NOMO-1 treated with dmso at 0.1 percent for 144 hours (cell line): Measurements from ENCODE around the gene FKBP3.
"Not testable (repeated sequence)": the region's sequence is repeated elsewhere in the genome, so short reads cannot be mapped to it uniquely, and the experiment has no call there.

ENCODE experiments used
- DNase-seq: peaks from one replicate; lab custom pipeline; 2025; ENCODE audit not compliant: unreplicated experiment; lab: John Stamatoyannopoulos, UW

Gene FKBP3

DNA sequence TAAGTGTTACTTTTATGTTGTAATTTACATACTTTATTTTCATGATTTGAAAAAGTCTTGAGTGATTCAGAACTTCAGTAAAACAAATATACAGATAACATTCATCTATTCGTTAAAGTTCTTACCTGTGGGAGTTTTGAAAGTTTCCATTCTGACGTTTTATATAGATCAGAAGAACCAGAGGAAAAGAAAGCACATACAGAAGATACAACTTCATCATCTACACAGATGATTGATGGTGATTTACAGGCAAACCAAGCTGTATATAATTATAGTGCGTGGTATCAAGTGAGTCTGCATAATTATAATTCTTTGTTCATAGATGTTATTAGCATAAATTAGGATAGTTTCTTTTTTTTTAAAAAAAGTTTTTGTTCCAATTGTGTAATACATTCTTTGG is 20.0 kb downstream of the FKBP3 start:
- DNase-seq = no peak

DNA sequence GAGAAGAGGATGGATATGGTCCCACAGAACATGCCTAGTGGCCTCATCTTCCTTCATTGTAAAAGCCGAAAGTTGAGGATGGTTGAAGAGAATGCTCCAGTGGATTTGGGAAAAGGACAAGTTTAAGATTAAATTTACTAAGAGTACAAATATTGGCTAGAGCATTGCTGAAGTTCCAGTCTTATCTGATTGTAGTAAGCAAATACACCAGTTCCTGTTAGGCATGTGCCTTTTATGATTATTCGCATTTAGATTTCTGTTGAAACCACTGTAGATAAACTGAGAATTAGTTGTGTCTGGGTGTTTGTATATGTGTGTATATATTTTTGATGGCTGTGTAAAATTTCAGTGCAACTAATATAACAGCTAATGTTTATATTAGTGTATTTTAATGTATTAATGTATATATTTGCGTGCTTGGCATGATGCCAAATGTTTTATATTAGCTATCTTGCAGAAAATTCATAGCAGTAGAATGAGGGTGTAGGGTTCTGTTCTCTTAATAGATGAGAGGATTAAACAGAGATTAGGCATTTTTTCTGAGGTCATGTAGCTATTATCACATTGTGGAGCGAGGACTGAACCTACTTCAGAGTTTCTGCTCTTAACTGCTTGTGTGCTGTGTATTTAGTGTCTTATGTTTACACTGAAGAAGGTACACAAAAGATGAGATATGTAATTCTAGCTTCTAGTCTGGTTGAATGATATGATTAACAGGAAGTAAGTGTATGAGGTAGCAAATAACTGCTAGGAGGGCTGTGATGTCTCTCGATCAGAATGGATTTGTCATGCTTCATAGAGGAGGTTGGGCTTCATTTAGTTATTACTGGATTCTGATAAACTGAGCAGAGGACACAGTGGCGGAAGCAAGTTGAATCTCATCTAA is 21.1 kb downstream of the FKBP3 start:
- DNase-seq = no peak

GRCh38 chr14:45104561-45104960 is 29.7 kb downstream of the FKBP3 start:
- DNase-seq = no peak

- no peak for DNase-seq
Measured at GRCh38 chr14:45103806-45104205, 30.5 kb downstream of the FKBP3 start.

DNA sequence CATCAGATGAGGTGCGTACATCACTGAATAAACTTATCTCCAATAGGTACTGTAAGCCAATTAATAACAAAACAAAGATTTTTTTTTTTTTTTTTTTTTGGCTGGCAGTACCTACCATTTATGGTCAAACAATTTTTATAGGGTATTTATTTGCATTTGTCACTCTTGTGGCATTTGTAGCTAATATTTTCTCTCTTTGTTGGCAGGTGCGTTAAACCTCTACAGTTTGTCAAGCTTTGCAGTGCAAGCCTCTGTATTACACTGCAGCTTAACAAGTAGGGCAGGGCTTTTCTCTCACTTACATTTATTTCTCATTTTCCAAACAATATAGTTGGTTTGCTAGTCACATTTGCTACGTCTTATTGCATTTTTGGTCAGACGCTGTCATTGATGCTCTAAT is 38.1 kb downstream of the FKBP3 start:
- no peak for DNase-seq

DNA sequence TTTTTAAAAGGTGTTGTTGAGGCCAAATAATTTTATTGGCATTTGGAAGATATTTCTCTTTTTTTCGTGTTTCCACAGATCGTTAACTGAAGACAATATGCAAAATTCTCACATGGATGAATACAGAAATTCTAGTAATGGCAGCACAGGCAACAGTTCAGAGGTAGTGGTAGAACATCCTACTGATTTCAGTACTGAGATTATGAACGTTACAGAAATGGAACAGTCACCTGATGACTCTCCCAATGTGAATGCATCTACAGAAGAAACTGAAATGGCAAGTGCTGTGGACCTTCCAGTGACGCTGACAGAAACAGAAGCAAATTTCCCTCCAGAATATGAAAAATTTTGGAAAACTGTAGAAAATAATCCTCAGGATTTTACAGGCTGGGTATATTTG is 39.1 kb downstream of the FKBP3 start:
- no peak for DNase-seq

DNA sequence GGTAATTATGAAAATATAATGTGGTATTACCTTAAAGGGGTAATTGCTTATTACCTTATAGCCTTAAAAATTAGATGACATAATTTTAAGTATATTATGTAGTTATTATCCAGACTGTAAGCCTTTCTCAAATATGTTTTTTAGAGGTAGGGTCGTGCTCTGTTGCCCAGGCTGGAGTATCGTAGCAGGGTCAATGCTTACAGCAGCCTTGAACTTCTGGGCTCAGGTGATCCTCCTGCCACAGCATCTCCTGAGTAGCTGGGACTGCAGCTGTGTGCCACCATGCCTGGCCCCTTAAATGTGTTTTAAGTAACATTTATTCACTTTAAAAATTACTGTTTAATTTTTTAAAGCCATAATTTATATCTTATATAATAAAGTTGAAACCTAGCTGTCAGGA is 40.0 kb downstream of the FKBP3 start:
- DNase-seq = no peak

- no peak for DNase-seq
Measured at GRCh38 chr14:45091710-45092109, 42.6 kb downstream of the FKBP3 start.

DNA sequence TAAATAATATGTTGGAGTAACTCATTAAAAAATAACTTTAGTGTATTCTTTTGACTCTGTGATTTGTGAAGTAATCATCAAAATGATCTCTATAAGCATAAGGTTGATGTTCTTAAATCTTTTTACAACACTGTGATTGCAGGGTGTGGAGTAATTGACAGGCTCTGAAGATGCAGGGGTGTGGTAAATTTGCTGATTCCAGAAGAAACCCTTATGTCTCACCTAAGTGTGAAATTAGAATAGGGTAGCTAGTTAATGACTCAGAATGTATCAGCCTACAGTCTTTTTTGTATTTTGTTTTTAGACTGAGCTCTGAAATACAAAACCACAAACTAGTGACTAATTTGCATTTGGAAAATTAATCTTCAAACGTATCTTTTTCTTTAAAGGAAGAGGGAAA is 44.5 kb downstream of the FKBP3 start:
- no peak for DNase-seq

DNA sequence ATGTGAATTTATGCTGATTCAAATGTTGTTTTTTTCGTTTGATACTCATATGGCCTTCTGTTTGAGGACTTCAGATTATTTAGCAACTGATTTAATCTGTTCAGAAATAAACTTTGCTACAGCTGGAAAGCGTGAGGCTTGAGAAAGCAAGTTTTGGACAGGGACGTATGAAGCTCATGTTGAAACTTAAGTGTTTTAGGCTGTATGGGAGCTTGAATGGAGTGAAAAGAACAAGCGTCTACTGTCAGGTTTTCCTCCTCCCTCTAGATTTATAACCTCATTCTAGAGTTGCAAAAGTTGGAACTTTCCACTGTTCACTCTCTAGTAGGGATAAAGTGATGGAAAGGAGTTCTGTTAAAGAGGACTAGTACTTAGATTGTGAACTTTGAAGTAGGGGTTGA is 49.3 kb downstream of the FKBP3 start:
- no peak for DNase-seq

DNA sequence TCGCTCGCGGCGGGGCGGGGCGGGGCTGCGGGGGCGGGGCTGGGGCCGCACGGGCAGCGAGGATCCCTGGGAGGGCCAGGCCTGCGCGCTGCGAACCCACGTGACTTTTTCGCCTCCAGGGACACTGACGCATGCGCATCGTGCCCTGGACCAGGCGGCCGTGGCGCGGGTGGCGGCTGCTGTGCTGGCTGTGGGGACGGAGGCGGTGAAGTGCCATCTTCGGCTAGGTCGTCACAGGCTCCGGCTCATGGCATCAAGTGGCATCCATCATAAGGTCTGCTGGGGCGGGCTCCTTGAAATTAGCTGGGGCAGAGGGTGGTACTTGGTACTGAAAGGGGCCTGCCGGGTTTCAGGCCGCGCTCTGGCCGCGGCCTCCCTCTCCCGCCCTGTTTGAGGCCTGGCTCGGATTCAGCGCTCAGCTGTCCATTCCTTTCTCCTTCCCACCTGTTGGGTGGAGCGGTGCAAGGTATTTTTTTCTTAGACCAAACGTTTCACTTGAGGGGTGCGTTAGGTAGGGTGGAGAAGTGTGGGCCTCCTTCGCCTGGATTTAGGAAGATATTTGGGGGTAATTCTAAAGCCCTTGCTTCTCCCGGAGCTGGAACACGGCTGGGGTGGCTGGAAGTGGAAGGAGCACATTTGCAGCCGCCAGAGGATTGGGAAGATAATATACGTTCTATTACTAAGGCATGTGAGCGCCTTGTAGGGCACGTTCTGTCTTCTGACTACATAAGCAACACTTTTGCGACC is 50.1 kb downstream of the FKBP3 start, which contains the start of gene PRPF39:
PRPF39 (plus strand) TSS at position 141 of the 747 bp plus-strand sequence. CDS start 11,124 bp downstream, outside the sequence.
- DNase-seq = peak; percentile 84

GRCh38 chr14:45083617-45083975 is 50.7 kb downstream of the FKBP3 start:
- no peak for DNase-seq

- DNase-seq = no peak
Measured at GRCh38 chr14:45082420-45082819, 51.9 kb downstream of the FKBP3 start.

DNA sequence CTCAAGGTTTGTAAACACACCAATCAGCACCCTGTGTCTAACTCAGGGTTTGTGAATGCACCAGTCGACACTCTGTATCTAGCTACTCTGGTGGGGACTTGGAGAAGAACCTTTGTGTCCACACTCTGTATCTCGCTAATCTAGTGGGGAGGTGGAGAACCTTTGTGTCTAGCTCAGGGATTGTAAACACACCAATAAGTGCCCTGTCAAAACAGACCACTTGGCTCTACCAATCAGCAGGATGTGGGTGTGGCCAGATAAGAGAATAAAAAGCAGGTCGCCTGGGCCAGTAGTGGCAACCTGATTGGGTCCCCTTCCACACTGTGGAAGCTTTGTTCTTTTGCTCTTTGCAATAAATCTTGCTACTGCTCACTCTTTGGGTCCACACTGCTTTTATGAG is 53.2 kb downstream of the FKBP3 start:
- DNase-seq = not testable (repeated sequence)

DNA sequence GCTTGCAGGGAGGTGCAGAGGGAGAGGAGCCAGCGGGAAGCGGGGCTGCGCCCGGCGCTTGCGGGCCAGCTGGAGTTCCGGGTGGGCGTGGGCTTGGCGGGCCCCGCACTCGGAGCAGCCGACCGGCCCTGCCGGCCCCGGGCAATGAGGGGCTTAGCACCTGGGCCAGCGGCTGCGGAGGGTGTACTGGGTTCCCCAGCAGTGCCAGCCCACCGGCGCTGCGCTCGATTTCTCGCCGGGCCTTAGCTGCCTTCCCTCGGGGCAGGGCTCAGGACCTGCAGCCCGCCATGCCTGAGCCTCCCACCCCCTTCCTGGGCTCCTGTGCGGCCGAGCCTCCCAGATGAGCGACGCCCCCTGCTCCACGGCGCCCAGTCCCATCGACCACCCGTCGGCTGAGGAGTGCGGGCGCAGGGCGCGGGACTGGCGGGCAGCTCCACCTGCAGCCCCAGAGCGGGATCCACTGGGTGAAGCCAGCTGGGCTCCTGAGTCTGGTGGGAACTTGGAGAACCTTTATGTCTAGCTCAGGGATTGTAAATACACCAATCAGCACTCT is 53.8 kb downstream of the FKBP3 start:
- DNase-seq = not testable (repeated sequence)

DNA sequence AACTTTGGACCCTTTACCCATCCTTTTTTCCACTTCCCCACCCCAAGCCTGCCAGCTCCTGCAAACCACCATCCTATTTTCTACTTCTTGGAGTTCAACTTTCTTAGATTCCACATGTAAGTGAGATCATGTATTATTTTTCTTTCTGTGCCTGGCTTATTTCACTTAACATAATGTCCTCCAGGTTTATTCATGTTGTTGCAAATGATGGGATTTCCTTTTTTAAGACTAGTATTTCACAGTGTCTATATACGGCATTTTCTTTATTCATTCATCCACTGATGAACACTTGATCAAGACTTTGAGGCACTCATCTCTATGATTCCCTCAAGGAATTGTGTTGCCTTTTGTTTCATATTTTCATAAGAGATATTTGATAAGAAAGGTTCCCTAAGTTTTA is 56.0 kb downstream of the FKBP3 start:
- DNase-seq = no peak

DNA sequence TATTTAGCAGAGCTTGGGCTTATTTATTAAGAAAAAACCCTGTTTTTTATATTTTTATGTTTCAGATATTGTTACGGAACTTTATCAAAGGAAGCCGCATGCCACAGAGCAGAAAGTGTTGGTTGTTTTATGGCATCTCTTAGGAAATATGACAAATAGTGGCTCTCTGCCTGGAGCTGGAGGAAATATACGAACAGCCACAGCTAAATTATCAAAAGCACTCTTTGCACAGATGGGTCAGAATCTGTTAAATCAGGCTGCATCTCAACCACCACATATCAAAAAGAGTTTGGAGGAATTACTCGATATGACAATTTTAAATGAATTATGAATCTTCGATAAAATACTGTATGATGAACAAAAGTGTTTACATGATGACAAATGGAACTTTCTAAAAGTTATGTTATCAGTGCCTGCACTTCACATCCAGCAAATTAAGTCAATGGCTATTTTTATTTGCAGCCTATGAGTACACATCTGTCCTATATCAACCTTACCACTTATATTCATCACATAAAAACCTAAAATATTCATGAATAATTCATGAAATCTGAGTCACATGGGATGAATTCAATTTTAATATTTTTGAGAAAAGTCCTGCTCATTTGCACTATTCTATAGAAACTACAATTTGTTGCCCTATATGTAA is 60.9 kb downstream of the FKBP3 start:
- DNase-seq = no peak

GRCh38 chr14:45072126-45072525 is 62.2 kb downstream of the FKBP3 start:
- DNase-seq = no peak

DNA sequence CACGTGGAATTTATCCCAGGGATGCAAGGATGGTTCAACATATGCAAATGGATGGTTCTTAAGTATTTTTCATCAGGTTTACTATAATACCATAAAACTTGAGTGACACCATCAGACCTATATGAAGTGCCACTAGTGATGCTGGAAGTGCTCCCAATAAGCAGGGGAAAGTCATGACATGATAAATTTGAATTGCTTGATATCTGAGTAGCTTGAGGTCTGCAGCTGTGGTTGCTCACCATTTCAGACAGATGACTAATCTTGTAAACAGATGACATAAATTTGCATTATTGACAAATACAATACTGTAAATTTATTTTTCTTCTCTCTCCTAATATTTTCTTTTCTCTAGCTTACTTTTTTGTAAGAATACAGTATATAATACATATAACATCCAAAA is 64.1 kb downstream of the FKBP3 start:
- DNase-seq = no peak

GRCh38 chr14:45068396-45068795 is 65.9 kb downstream of the FKBP3 start:
- DNase-seq = no peak

DNA sequence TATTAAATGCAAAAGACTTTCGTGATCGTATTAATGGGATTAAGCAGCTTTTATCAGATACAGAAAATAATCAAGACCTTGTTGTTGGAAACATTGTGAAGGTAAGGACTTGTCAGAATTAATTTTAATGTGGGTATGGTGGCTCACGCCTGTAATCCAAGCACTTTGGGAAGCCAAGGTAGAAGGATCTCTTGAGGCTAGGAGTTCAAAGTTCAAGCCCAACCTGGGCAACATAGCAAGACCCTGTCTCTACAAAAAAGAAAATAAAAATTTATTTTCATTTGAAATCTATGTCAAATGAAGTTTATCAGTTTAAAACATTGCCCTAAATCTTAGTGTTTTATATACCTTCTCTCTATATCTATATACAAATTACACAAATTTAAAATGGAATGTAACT is 67.6 kb downstream of the FKBP3 start:
- no peak for DNase-seq
